Nephron progenitor cell (in vitro differentiated cells): ENCODE measurements around the gene EIF4A3.

ENCODE experiments used
- DNase-seq: peaks from one replicate; pipeline ENCODE4 v3.0.0; 2021
- H3K27ac Mint-ChIP-seq: 2 replicates; pipeline ENCODE4 v1.8.0; 2021; ENCODE audit warnings: mild to moderate bottlenecking, moderate library complexity, mixed read lengths
- H3K27me3 Mint-ChIP-seq: 2 replicates; pipeline ENCODE4 v1.8.0; 2021; ENCODE audit warnings: mild to moderate bottlenecking, low read depth, mixed read lengths; ENCODE audit not compliant: poor library complexity
- H3K36me3 Mint-ChIP-seq: 2 replicates; pipeline ENCODE4 v1.8.0; 2021; ENCODE audit warnings: low read depth, mixed read lengths
- H3K4me1 Mint-ChIP-seq: 2 replicates; pipeline ENCODE4 v1.8.0; 2021; ENCODE audit warnings: mixed read lengths
- H3K4me3 Mint-ChIP-seq: 2 replicates; pipeline ENCODE4 v1.8.0; 2021; ENCODE audit warnings: mild to moderate bottlenecking, moderate library complexity, mixed read lengths
- H3K9me3 Mint-ChIP-seq: 2 replicates; pipeline ENCODE4 v1.8.0; 2021; ENCODE audit warnings: mild to moderate bottlenecking, moderate library complexity, mixed read lengths
- TF ChIP-seq, protein P1 (sequence below): fragments of 200-600 bp; sonication (generic); IDR thresholded peaks from 2 replicates; pipeline ENCODE4 v1.5.0; 2021; ENCODE audit warnings: antibody characterized with exemption

The EIF4A3 gene

DNA sequence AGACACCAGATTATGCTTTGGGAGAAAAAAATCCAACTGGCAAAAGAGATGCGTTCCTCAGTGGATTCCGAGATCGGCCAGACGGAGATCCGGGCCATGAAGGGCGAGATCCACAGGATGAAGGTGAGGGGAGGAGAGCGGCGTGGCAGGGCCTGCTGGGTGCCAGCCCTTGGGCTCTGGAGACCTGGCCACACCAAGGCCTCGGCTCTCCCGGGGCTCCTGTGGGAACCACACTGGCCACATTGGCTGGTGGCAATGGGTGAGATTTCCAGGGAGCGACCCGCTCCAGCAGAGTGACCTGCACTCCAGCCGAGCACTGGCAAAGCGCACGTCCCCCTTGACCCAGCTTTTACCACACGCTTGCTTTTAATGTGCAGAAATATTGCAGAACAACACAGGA, 57.2 kb downstream of the EIF4A3 start:
- H3K9me3 Mint-ChIP-seq: peaks cover 4% of the 10 kb centered on the region
- TF ChIP-seq, protein P1, sequence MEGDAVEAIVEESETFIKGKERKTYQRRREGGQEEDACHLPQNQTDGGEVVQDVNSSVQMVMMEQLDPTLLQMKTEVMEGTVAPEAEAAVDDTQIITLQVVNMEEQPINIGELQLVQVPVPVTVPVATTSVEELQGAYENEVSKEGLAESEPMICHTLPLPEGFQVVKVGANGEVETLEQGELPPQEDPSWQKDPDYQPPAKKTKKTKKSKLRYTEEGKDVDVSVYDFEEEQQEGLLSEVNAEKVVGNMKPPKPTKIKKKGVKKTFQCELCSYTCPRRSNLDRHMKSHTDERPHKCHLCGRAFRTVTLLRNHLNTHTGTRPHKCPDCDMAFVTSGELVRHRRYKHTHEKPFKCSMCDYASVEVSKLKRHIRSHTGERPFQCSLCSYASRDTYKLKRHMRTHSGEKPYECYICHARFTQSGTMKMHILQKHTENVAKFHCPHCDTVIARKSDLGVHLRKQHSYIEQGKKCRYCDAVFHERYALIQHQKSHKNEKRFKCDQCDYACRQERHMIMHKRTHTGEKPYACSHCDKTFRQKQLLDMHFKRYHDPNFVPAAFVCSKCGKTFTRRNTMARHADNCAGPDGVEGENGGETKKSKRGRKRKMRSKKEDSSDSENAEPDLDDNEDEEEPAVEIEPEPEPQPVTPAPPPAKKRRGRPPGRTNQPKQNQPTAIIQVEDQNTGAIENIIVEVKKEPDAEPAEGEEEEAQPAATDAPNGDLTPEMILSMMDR: no peak

DNA sequence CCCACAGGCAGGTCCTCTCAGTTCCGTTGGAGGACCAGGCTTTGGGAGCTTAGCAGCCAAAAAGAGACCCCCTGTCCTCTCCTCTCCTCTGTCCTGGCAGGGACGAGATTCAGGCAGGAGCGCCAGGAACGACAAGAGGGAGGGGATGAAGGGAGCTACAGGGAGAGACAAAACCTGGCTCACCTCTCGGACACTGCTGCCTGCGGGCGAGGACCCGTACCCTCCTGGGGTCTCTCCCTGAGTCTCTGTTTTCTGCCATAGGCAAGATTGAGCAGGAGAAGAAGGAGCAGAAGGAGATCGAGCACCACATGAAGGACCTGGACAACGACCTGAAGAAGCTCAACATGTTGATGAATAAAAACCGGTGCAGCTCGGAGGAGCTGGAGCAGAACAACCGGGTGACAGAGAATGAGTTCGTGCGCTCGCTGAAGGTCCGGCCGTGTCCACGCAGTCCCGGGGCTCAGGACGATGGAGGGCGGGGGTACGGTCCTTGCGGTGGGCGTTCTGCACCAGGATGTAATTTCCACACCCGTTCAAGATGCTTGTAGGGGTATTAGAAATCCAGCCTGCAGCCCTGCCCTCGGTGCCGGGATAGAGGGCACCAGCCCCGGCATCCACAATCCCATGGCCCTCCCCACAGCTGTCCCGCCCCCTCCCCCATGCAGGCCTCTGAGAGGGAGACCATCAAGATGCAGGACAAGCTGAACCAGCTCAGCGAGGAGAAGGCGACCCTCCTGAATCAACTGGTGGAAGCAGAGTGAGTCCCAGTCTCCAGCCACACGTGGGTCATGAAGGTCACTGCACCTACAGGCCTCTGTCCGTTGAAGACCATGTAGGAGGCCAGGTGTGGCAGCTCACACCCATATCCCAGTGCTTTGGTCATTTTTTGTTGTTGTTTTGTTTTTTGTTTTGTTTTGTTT, 59.3 kb downstream of the EIF4A3 start:
- H3K36me3 Mint-ChIP-seq: peaks cover 25% of the 10 kb centered on the region
- DNase-seq: no peak
- peaks cover 9% of the 10 kb centered on the region for H3K27me3 Mint-ChIP-seq
- H3K4me1 Mint-ChIP-seq: no peaks in the 10 kb centered on the region
- no peak overlapping the region for H3K4me3 Mint-ChIP-seq
- TF ChIP-seq, protein P1: no peak
- H3K9me3 Mint-ChIP-seq: peaks cover 4% of the 10 kb centered on the region
- no peak overlapping the region for H3K27ac Mint-ChIP-seq

More for the DNA sequence above, 57.2 kb downstream of the EIF4A3 start:
- Mint-ChIP-seq H3K27ac (no peak overlapping the region), H3K36me3 (peaks cover 30% of the 10 kb centered on the region), H3K4me1 (peaks cover 3% of the 10 kb centered on the region), H3K27me3 (peaks cover 9% of the 10 kb centered on the region), H3K4me3 (no peak overlapping the region)
- no peak for DNase-seq

- Mint-ChIP-seq H3K27me3 (peaks cover 5% of the 10 kb centered on the region), H3K27ac (no peak overlapping the region), H3K4me3 (no peak overlapping the region), H3K9me3 (no peaks in the 10 kb centered on the region), H3K4me1 (no peaks in the 10 kb centered on the region), H3K36me3 (peaks cover 16% of the 10 kb centered on the region)
- TF ChIP-seq, protein P1: no peak
- DNase-seq: no peak
These were observed 60.3 kb downstream of the EIF4A3 start for GRCh38 chr17:80086616-80087015.

DNA sequence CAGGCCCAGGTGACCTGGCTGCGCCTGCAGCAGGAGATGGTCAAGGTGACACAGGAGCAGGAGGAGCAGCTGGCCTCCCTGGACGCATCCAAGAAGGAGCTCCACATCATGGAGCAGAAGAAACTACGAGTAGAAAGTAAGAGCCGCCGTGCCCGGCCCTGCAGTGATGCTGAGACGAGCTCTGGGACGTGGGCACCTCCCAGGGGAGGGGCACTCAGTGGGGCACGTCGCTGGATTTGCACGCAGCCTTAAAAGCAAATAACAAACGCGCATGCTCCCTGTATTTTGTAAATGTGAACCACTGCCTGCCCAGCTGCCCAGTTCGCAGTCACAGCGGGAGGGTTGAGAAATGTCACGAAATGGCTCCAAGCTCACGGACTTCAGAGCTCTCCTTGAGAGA, 60.8 kb downstream of the EIF4A3 start:
- DNase-seq: no peak
- TF ChIP-seq, protein P1: no peak
- Mint-ChIP-seq H3K9me3 (no peaks in the 10 kb centered on the region), H3K4me1 (no peaks in the 10 kb centered on the region), H3K4me3 (no peak overlapping the region), H3K27ac (no peak overlapping the region), H3K27me3 (peaks cover 5% of the 10 kb centered on the region), H3K36me3 (peaks cover 11% of the 10 kb centered on the region)

GRCh38 chr17:80084773-80085172, 62.2 kb downstream of the EIF4A3 start:
- Mint-ChIP-seq H3K36me3 (peaks cover 4% of the 10 kb centered on the region), H3K4me3 (no peak overlapping the region)
- TF ChIP-seq, protein P1: no peak

More at GRCh38 chr17:80084773-80085172, 62.2 kb downstream of the EIF4A3 start:
- Mint-ChIP-seq H3K27ac (no peak overlapping the region), H3K9me3 (no peaks in the 10 kb centered on the region), H3K27me3 (peaks cover 5% of the 10 kb centered on the region), H3K4me1 (no peaks in the 10 kb centered on the region)
- no peak for DNase-seq
